Measurements from ENCODE around the gene MTA2.

DNA sequence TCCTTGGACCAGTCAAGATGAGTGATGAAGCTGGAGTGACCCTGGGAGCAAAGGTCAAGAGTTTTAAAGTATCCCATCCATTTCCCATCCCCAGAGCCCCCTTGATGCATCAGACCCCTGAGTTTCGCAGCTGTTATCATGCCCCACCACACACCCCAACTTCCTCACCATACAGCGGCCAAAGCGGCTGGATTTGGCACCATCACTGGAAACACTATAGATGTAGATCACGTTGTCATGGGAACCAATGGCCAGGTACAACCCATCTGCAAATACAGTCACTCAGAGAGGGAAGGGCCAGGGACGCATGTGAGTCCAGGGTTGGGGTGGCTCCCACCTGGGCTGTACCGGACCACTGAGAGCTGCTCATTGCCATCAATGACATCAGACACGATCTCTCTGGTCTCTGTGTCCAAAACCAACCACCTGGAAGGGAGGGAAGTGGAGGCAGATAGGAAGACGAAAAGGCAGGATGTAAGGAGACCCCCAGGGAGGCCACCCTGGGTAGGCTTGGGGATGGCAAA is 2.2 kb upstream of the MTA2 start:
- TF ChIP-seq, protein P1, sequence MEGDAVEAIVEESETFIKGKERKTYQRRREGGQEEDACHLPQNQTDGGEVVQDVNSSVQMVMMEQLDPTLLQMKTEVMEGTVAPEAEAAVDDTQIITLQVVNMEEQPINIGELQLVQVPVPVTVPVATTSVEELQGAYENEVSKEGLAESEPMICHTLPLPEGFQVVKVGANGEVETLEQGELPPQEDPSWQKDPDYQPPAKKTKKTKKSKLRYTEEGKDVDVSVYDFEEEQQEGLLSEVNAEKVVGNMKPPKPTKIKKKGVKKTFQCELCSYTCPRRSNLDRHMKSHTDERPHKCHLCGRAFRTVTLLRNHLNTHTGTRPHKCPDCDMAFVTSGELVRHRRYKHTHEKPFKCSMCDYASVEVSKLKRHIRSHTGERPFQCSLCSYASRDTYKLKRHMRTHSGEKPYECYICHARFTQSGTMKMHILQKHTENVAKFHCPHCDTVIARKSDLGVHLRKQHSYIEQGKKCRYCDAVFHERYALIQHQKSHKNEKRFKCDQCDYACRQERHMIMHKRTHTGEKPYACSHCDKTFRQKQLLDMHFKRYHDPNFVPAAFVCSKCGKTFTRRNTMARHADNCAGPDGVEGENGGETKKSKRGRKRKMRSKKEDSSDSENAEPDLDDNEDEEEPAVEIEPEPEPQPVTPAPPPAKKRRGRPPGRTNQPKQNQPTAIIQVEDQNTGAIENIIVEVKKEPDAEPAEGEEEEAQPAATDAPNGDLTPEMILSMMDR (conservative IDR thresholded peaks at IDR 0.05), result no peak
- no peak for TF ChIP-seq EZH2 (IDR thresholded peaks at IDR 0.05; ENCODE audit: low read depth)
